Astrocyte (in vitro differentiated cells and primary cell): Measurements from ENCODE around the gene ARPP21. TPM values are rescaled to one million over a fixed set of nuclear protein-coding genes. Genes with fewer than 3 reads are reported as not detected.

Experiments used
- DNase-seq: peaks from one replicate; pipeline ENCODE4 v3.0.0-alpha.2; 2010; ENCODE audit warnings: low read depth
- FAIRE-seq: peaks from 2 replicates; lab custom pipeline; 2011; peaks lifted over from hg19 to GRCh38; lab: Jason Lieb, UNC
- H2AFZ ChIP-seq: 2 replicates; pipeline ENCODE4 v1.6.0; 2012; ENCODE audit warnings: low read depth, low read length, inconsistent platforms
- H3K27ac ChIP-seq: 2 replicates; pipeline ENCODE4 v1.5.1; 2011; ENCODE audit warnings: low read depth, low read length, inconsistent platforms
- H3K27me3 ChIP-seq: 2 replicates; pipeline ENCODE4 v1.6.0; 2011; ENCODE audit warnings: low read length, inconsistent platforms; ENCODE audit not compliant: insufficient read depth
- H3K36me3 ChIP-seq: 2 replicates; pipeline ENCODE4 v1.5.1; 2011; ENCODE audit warnings: low read length, inconsistent platforms; ENCODE audit not compliant: insufficient read depth
- H3K4me1 ChIP-seq: 2 replicates; pipeline ENCODE4 v1.5.1; 2011; ENCODE audit warnings: low read length, inconsistent platforms; ENCODE audit not compliant: insufficient read depth
- H3K4me2 ChIP-seq: 2 replicates; pipeline ENCODE4 v1.6.0; 2012; ENCODE audit warnings: low read length, inconsistent platforms
- H3K4me3 ChIP-seq: 2 replicates; pipeline ENCODE4 v1.5.1; 2011; ENCODE audit warnings: low read depth, mild to moderate bottlenecking, low read length, inconsistent platforms; ENCODE audit not compliant: insufficient read depth
- H3K79me2 ChIP-seq: 2 replicates; pipeline ENCODE4 v1.6.0; 2012; ENCODE audit warnings: mild to moderate bottlenecking, low read length, inconsistent platforms; ENCODE audit not compliant: insufficient read depth
- H3K9ac ChIP-seq: 2 replicates; pipeline ENCODE4 v1.6.0; 2012; ENCODE audit warnings: mild to moderate bottlenecking, low read length, inconsistent platforms
- H3K9me3 ChIP-seq: 2 replicates; pipeline ENCODE4 v1.5.1; 2012; ENCODE audit warnings: low read depth, mild to moderate bottlenecking, low read length, inconsistent platforms; ENCODE audit not compliant: insufficient read depth
- H4K20me1 ChIP-seq: 2 replicates; pipeline ENCODE4 v1.6.0; 2012; ENCODE audit warnings: low read length, inconsistent platforms; ENCODE audit not compliant: insufficient read depth
- H3K27ac Mint-ChIP-seq: one replicate; pipeline ENCODE4 v1.8.0; 2021; ENCODE audit warnings: mild to moderate bottlenecking, mixed read lengths; ENCODE audit not compliant: unreplicated experiment
- H3K27me3 Mint-ChIP-seq: one replicate; pipeline ENCODE4 v1.8.0; 2021; ENCODE audit warnings: low read depth, mixed read lengths; ENCODE audit not compliant: unreplicated experiment
- H3K36me3 Mint-ChIP-seq: one replicate; pipeline ENCODE4 v1.8.0; 2021; ENCODE audit warnings: low read depth, mixed read lengths; ENCODE audit not compliant: unreplicated experiment
- H3K4me1 Mint-ChIP-seq: one replicate; pipeline ENCODE4 v1.8.0; 2021; ENCODE audit warnings: low read depth, mixed read lengths; ENCODE audit not compliant: unreplicated experiment
- H3K4me3 Mint-ChIP-seq: one replicate; pipeline ENCODE4 v1.8.0; 2021; ENCODE audit warnings: mild to moderate bottlenecking, moderate library complexity, mixed read lengths; ENCODE audit not compliant: unreplicated experiment
- H3K9me3 Mint-ChIP-seq: one replicate; pipeline ENCODE4 v1.8.0; 2021; ENCODE audit warnings: mild to moderate bottlenecking, mixed read lengths; ENCODE audit not compliant: unreplicated experiment
- CTCF ChIP-seq: IDR thresholded peaks from 2 replicates; pipeline ENCODE4 v1.5.1; 2011; ENCODE audit warnings: low read depth, mild to moderate bottlenecking, inconsistent platforms, low read length, moderate library complexity; ENCODE audit not compliant: insufficient read depth
- EZH2 ChIP-seq: IDR thresholded peaks from 2 replicates; pipeline ENCODE4 v1.6.1; 2012; ENCODE audit warnings: mild to moderate bottlenecking, low read length, inconsistent platforms; ENCODE audit not compliant: insufficient read depth
- total RNA-seq: library from RNA; stranded (reverse); gene quantifications from 2 replicates; pipeline ENCODE4 v1.2.1, GENCODE V29; 2021

Gene ARPP21
- total RNA-seq, 1 donor from 2014 or later: 0.45 TPM

- Histone ChIP-seq H4K20me1 (no peaks in the 10 kb centered on the region), H3K9me3 (no peaks in the 10 kb centered on the region), H3K4me2 (no peak overlapping the region), H3K9ac (no peak overlapping the region), H3K27ac (no peak overlapping the region), H3K4me1 (no peaks in the 10 kb centered on the region), H3K4me3 (no peak overlapping the region), H2AFZ (no peak overlapping the region), H3K27me3 (no peaks in the 10 kb centered on the region), H3K36me3 (no peaks in the 10 kb centered on the region), H3K79me2 (no peaks in the 10 kb centered on the region)
- no peak overlapping the region for H3K27ac Mint-ChIP-seq
- H3K27me3 Mint-ChIP-seq: no peaks in the 10 kb centered on the region
- no peak overlapping the region for H3K4me3 Mint-ChIP-seq
- no peaks in the 10 kb centered on the region for H3K9me3 Mint-ChIP-seq
- no peaks in the 10 kb centered on the region for H3K36me3 Mint-ChIP-seq
- DNase-seq (no peak), FAIRE-seq (no peak)
- TF ChIP-seq CTCF: no peak
- no peaks in the 10 kb centered on the region for H3K4me1 Mint-ChIP-seq
These were observed 50.9 kb downstream of the ARPP21 start for GRCh38 chr3:35690271-35690670.

- Histone ChIP-seq H3K4me1 (no peaks in the 10 kb centered on the region), H3K9ac (no peak overlapping the region), H3K9me3 (no peaks in the 10 kb centered on the region), H2AFZ (no peak overlapping the region), H3K4me3 (no peak overlapping the region), H3K4me2 (no peak overlapping the region), H3K27ac (no peak overlapping the region), H3K79me2 (no peaks in the 10 kb centered on the region), H3K36me3 (no peaks in the 10 kb centered on the region), H4K20me1 (no peaks in the 10 kb centered on the region), H3K27me3 (no peaks in the 10 kb centered on the region)
- no peak for TF ChIP-seq EZH2
- TF ChIP-seq CTCF: no peak
- H3K27ac Mint-ChIP-seq: no peak overlapping the region
- no peak overlapping the region for H3K4me3 Mint-ChIP-seq
- no peaks in the 10 kb centered on the region for H3K4me1 Mint-ChIP-seq
- H3K27me3 Mint-ChIP-seq: no peaks in the 10 kb centered on the region
- DNase-seq (no peak), FAIRE-seq (no peak)
- H3K9me3 Mint-ChIP-seq: no peaks in the 10 kb centered on the region
- no peaks in the 10 kb centered on the region for H3K36me3 Mint-ChIP-seq
These were observed 66.6 kb downstream of the ARPP21 start for GRCh38 chr3:35705904-35706303.

GRCh38 chr3:35707904-35708303, 68.6 kb downstream of the ARPP21 start:
- no peaks in the 10 kb centered on the region for H4K20me1 ChIP-seq
- no peaks in the 10 kb centered on the region for H3K4me1 ChIP-seq
- Mint-ChIP-seq H3K27me3 (no peaks in the 10 kb centered on the region), H3K9me3 (no peaks in the 10 kb centered on the region), H3K4me1 (no peaks in the 10 kb centered on the region), H3K4me3 (no peak overlapping the region), H3K36me3 (no peaks in the 10 kb centered on the region), H3K27ac (no peak overlapping the region)
- TF ChIP-seq EZH2 (no peak), CTCF (no peak)
- H2AFZ ChIP-seq: no peak overlapping the region
- H3K4me2 ChIP-seq: no peak overlapping the region
- no peaks in the 10 kb centered on the region for H3K79me2 ChIP-seq
- no peak overlapping the region for H3K4me3 ChIP-seq
- no peak for FAIRE-seq
- H3K9me3 ChIP-seq: no peaks in the 10 kb centered on the region
- no peak overlapping the region for H3K9ac ChIP-seq
- DNase-seq: peak; percentile 57
- H3K27me3 ChIP-seq: no peaks in the 10 kb centered on the region
- H3K27ac ChIP-seq: no peak overlapping the region
- H3K36me3 ChIP-seq: no peaks in the 10 kb centered on the region
